ENCODE data around the gene PRR23E.

GRCh38 chr3:127222163-127222562, 29.2 kb downstream of the PRR23E start:
- no peak for TF ChIP-seq CTCF (IDR thresholded peaks at IDR 0.05; ENCODE audit: insufficient read depth, low read depth, low read length)
- TF ChIP-seq EZH2 (IDR thresholded peaks at IDR 0.05; ENCODE audit: insufficient read depth, low read length) = no peak

Measured in astrocyte (in vitro differentiated cells and primary cell).